Adrenal gland (tissue), 12 donors: ENCODE measurements around the gene LTF. TPM values are rescaled to one million over a fixed set of nuclear protein-coding genes. Genes with fewer than 3 reads are reported as not detected.

ENCODE experiments used
- DNase-seq, 7 donors: peaks; one replicate each; pipeline ENCODE4 v3.0.0-alpha.2; 2019 to 2020
- H3K27ac ChIP-seq, 5 donors: fragments of 200-600 bp; sonication (generic) in 4 of 5; 1 replicate in 3 of 5; 2 replicates in 2 of 5; pipeline versions ENCODE4 v1.5.1 to v1.8.0; 2016 to 2020; ENCODE audit warnings: mild to moderate bottlenecking in 1 of 5
- H3K27me3 ChIP-seq: fragments of 200-600 bp; 2 replicates; pipeline ENCODE4 v1.8.0; 2021
- H3K36me3 ChIP-seq, 2 donors: fragments of 200-600 bp; replicated peaks in 1 of 2; 1 replicate in 1 of 2; 2 replicates in 1 of 2; pipeline versions ENCODE4 v1.5.1 to v1.8.0; 2018 to 2022
- H3K4me1 ChIP-seq, 2 donors: fragments of 200-600 bp; replicated peaks in 1 of 2; 1 replicate in 1 of 2; 2 replicates in 1 of 2; pipeline versions ENCODE4 v1.5.1 to v1.8.0; 2018 to 2021
- H3K4me3 ChIP-seq, 4 donors: fragments of 200-600 bp; sonication (generic) in 3 of 4; one replicate each; pipeline ENCODE4 v1.5.1; 2016 to 2018
- H3K9me3 ChIP-seq, 3 donors: fragments of 200-600 bp; sonication (generic) in 1 of 3; replicated peaks in 1 of 3; 1 replicate in 2 of 3; 2 replicates in 1 of 3; pipeline versions ENCODE4 v1.5.1 to v1.8.0; 2016 to 2021
- POLR2A ChIP-seq, 2 donors: fragments of 450-650 bp; IDR thresholded peaks; one replicate each; pipeline ENCODE4 v1.6.1; 2017; ENCODE audit warnings: antibody characterized with exemption in 2 of 2, mild to moderate bottlenecking in 2 of 2, moderate library complexity in 1 of 2
- WGBS, 4 donors: extraction: QIAGEN DNeasy Blood & Tissue Kit in 2 of 4; methylation state at CpG; one replicate each; pipeline versions ENCODE4 v1.1.5 to v1.1.7; 2013 to 2017; 5-methylcytosine and 5-hydroxymethylcytosine counted together
- intact Hi-C, 2 donors: fragments of 100-400 bp; cut with DNase I; formaldehyde crosslinking; loops; one replicate each; pipeline versions ENCODE4 v1.14.1 to v1.15.0; 2022 to 2023
- polyA plus RNA-seq, 3 donors: library from polyadenylated mRNA; stranded (reverse); fragments of 200-250 nt in 2 of 3; fragments of 350-450 nt in 1 of 3; fragmentation: Illumina TruSeq in 1 of 3; extraction: RNeasy Lipid Tissue Mini Kit (QIAGEN cat#74804) in 1 of 3; gene quantifications; one replicate each; pipeline ENCODE4 v1.2.3, GENCODE V29; 2013 to 2014
- total RNA-seq, 9 donors: library from RNA; depleted of rRNA in 4 of 9; stranded (reverse); fragments of >200 nt in 4 of 9; fragments of 120-200 nt in 1 of 9; fragmentation: NEBNext Ultra II Directional in 1 of 9; extraction: Animal tissue kit (Norgen Biotek cat#: 25700) in 1 of 9; gene quantifications; one replicate each; pipeline versions ENCODE4 v1.1.0 to v1.2.4, GENCODE V29; 2013 to 2023
- TF ChIP-seq, protein P1 (sequence below), 6 experiments: fragments of 450-650 bp in 4 of 6; fragments of 200-600 bp in 2 of 6; sonication (generic) in 1 of 6; IDR thresholded peaks; 1 replicate in 5 of 6; 2 replicates in 1 of 6; pipeline versions ENCODE4 v1.5.1 to v1.8.0; 2016 to 2021; ENCODE audit warnings: antibody characterized with exemption in 6 of 6, mild to moderate bottlenecking in 2 of 6, moderate library complexity in 1 of 6
- donor health status: healthy with polysubstance abuse.
- donor health status: Bipolar disorder and iron deficiency.
- donor health status: DM: yes; HTN: yes; CAD: no.
- donor health status: DM: no; HTN: no; CAD: no.
- donor health status: DM: no; HTN: no; CAD: no.
- donor health status: DM: yes; HTN: yes; CAD: no.

LTF gene
- total and polyA plus RNA-seq, 12 donors = 0.50 to 3.7 (median 1.6) TPM

- Histone ChIP-seq H3K4me3 (no peak overlapping the region), H3K36me3 (no peaks in the 10 kb centered on the region), H3K27ac (no peak overlapping the region), H3K4me1 (no peaks in the 10 kb centered on the region), H3K9me3 (no peaks in the 10 kb centered on the region), H3K27me3 (no peaks in the 10 kb centered on the region)
- intact Hi-C loops = no loop called here
- 50 to 59% (median 50%) methylated on average over 10 of the region's 10 CpGs for WGBS, 4 donors
- DNase-seq = no peak
- TF ChIP-seq, protein P1, sequence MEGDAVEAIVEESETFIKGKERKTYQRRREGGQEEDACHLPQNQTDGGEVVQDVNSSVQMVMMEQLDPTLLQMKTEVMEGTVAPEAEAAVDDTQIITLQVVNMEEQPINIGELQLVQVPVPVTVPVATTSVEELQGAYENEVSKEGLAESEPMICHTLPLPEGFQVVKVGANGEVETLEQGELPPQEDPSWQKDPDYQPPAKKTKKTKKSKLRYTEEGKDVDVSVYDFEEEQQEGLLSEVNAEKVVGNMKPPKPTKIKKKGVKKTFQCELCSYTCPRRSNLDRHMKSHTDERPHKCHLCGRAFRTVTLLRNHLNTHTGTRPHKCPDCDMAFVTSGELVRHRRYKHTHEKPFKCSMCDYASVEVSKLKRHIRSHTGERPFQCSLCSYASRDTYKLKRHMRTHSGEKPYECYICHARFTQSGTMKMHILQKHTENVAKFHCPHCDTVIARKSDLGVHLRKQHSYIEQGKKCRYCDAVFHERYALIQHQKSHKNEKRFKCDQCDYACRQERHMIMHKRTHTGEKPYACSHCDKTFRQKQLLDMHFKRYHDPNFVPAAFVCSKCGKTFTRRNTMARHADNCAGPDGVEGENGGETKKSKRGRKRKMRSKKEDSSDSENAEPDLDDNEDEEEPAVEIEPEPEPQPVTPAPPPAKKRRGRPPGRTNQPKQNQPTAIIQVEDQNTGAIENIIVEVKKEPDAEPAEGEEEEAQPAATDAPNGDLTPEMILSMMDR (IDR thresholded peaks at IDR 0.05) = no peak
- no peak for TF ChIP-seq POLR2A (IDR thresholded peaks at IDR 0.05)
Observed at GRCh38 chr3:46416125-46416810, 48.4 kb downstream of the LTF start.

GRCh38 chr3:46414739-46415138 is 50.0 kb downstream of the LTF start:
- Histone ChIP-seq H3K4me3 (no peak overlapping the region), H3K9me3 (no peaks in the 10 kb centered on the region), H3K4me1 (no peaks in the 10 kb centered on the region), H3K36me3 (no peaks in the 10 kb centered on the region), H3K27me3 (no peaks in the 10 kb centered on the region), H3K27ac (no peak overlapping the region)
- DNase-seq = no peak
- intact Hi-C loops = no loop called here
- TF ChIP-seq POLR2A (IDR thresholded peaks at IDR 0.05) = no peak
- TF ChIP-seq, protein P1 (IDR thresholded peaks at IDR 0.05) = no peak
- 73 to 82% (median 79%) methylated on average over 4 of the region's 4 CpGs for WGBS, 4 donors

GRCh38 chr3:46413951-46414350 is 50.8 kb downstream of the LTF start:
- Histone ChIP-seq H3K9me3 (no peaks in the 10 kb centered on the region), H3K27ac (no peak overlapping the region), H3K36me3 (no peaks in the 10 kb centered on the region), H3K4me1 (no peaks in the 10 kb centered on the region), H3K4me3 (no peak overlapping the region), H3K27me3 (no peaks in the 10 kb centered on the region)
- intact Hi-C loops = no loop called here
- TF ChIP-seq POLR2A (IDR thresholded peaks at IDR 0.05) = no peak
- TF ChIP-seq, protein P1 (IDR thresholded peaks at IDR 0.05) = no peak
- DNase-seq = no peak
- 53 to 76% (median 71%) methylated on average over 5 of the region's 5 CpGs for WGBS, 4 donors

DNA sequence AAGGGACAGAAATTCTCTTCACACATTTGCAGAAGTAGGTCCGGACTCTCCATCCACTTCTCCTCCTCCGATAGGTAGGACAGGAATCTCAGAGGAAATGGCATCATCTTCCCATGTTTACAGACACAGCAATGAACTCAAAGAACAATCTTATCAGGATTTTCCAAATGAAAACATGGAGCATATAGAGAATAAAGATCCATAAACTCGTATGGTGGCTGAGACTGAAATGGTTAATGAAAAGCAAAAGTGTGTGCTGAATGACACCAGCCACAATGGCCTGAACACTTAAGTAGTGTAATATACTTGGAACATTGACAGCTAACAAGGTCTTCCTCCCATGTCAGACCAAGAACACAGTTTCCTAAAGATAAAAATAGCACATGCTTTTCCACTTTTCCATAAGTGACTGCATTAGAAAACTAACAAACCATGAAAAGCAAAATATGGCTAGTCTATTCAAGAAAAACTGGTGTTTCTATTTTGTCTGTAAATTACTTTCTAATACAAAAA is 51.9 kb downstream of the LTF start:
- H3K9me3 ChIP-seq = no peaks in the 10 kb centered on the region
- no peaks in the 10 kb centered on the region for H3K4me1 ChIP-seq
- TF ChIP-seq, protein P1 (IDR thresholded peaks at IDR 0.05) = no peak
- no peak for TF ChIP-seq POLR2A (IDR thresholded peaks at IDR 0.05)
- WGBS, 4 donors = 46 to 57% (median 53%) methylated on average over 3 of the region's 3 CpGs
- no peak overlapping the region for H3K27ac ChIP-seq
- no peak for DNase-seq
- no peak overlapping the region for H3K4me3 ChIP-seq
- H3K36me3 ChIP-seq = no peaks in the 10 kb centered on the region
- H3K27me3 ChIP-seq = no peaks in the 10 kb centered on the region
- intact Hi-C loops = no loop called here
